Tibial nerve (tissue), 4 donors: ENCODE data around the gene GDI2. TPM values are rescaled to one million over a fixed set of nuclear protein-coding genes. Genes with fewer than 3 reads are reported as not detected.

Experiments
- DNase-seq, 2 donors: peaks; one replicate each; pipeline ENCODE4 v3.0.0-alpha.2; 2019; ENCODE audit warnings: low spot score in 2 of 2
- H3K27ac ChIP-seq, 4 donors: fragments of 200-600 bp; sonication (generic) in 3 of 4; one replicate each; pipeline ENCODE4 v1.5.1; 2017 to 2019; ENCODE audit warnings: mild to moderate bottlenecking in 1 of 4
- H3K27me3 ChIP-seq, 2 donors: fragments of 200-600 bp; sonication (generic) in 1 of 2; one replicate each; pipeline versions ENCODE4 v1.5.1 to v1.6.0; 2017 to 2019
- H3K36me3 ChIP-seq, 3 donors: fragments of 200-600 bp; sonication (generic); one replicate each; pipeline ENCODE4 v1.5.1; 2018 to 2019
- H3K4me1 ChIP-seq, 4 donors: fragments of 200-600 bp; sonication (generic) in 3 of 4; one replicate each; pipeline ENCODE4 v1.5.1; 2017 to 2019
- H3K4me3 ChIP-seq, 4 donors: fragments of 200-600 bp; sonication (generic) in 3 of 4; one replicate each; pipeline ENCODE4 v1.5.1; 2017 to 2019; ENCODE audit warnings: mild to moderate bottlenecking in 1 of 4, moderate library complexity in 1 of 4
- H3K9me3 ChIP-seq, 4 donors: fragments of 200-600 bp; sonication (generic) in 3 of 4; one replicate each; pipeline ENCODE4 v1.5.1; 2017 to 2019
- CTCF ChIP-seq, 5 experiments: fragments of 200-600 bp in 3 of 5; fragments of 450-650 bp in 2 of 5; sonication (generic) in 3 of 5; IDR thresholded peaks; one replicate each; pipeline ENCODE4 v1.5.1; 2016 to 2019; ENCODE audit warnings: antibody characterized with exemption in 5 of 5, mild to moderate bottlenecking in 3 of 5, moderate library complexity in 2 of 5
- EP300 ChIP-seq, 2 donors: sonication (generic); formaldehyde crosslinking; IDR thresholded peaks; one replicate each; pipeline ENCODE4 v1.6.1; 2017; ENCODE audit warnings: antibody characterized with exemption in 2 of 2, mild to moderate bottlenecking in 1 of 2
- POLR2A ChIP-seq, 2 donors: fragments of 450-650 bp; IDR thresholded peaks; one replicate each; pipeline ENCODE4 v1.6.1; 2017; ENCODE audit warnings: antibody characterized with exemption in 2 of 2, mild to moderate bottlenecking in 2 of 2, moderate library complexity in 2 of 2
- WGBS, 2 donors: methylation state at CpG; one replicate each; pipeline ENCODE4 v1.1.5; 2018; 5-methylcytosine and 5-hydroxymethylcytosine counted together
- total RNA-seq, 4 donors: library from RNA; depleted of rRNA; stranded (reverse); fragments of >200 nt; gene quantifications; one replicate each; pipeline ENCODE4 v1.1.0, GENCODE V29; 2016

Gene GDI2
- total RNA-seq, 4 donors from 2014 or later: 175 to 225 (median 199) TPM

- Histone ChIP-seq H3K9me3 (no peaks in the 10 kb centered on the region), H3K27me3 (no peaks in the 10 kb centered on the region), H3K36me3 (peaks cover 0 to 59% (median 0%) of the 10 kb centered on the region in 3 donors), H3K27ac (no peak overlapping the region), H3K4me3 (no peak overlapping the region), H3K4me1 (no peaks in the 10 kb centered on the region)
- WGBS, 2 donors: 83 to 91% methylated on average over 6 of the region's 6 CpGs
- no peak for DNase-seq
- TF ChIP-seq EP300 (IDR thresholded peaks at IDR 0.05) (no peak), CTCF (IDR thresholded peaks at IDR 0.05) (no peak)
Observed at GRCh38 chr10:5742116-5742515, 71.1 kb downstream of the GDI2 start.

- no peak overlapping the region for H3K27ac ChIP-seq
- no peaks in the 10 kb centered on the region for H3K4me1 ChIP-seq
- no peak for DNase-seq
- no peaks in the 10 kb centered on the region for H3K9me3 ChIP-seq
- H3K36me3 ChIP-seq: peaks cover 0 to 56% (median 0%) of the 10 kb centered on the region in 3 donors
- no peaks in the 10 kb centered on the region for H3K27me3 ChIP-seq
- no peak for TF ChIP-seq POLR2A (IDR thresholded peaks at IDR 0.05)
- no peak for TF ChIP-seq EP300 (IDR thresholded peaks at IDR 0.05)
- TF ChIP-seq CTCF (IDR thresholded peaks at IDR 0.05): no peak
- 71 to 85% methylated on average over 1 of the region's 1 CpG for WGBS, 2 donors
- H3K4me3 ChIP-seq: no peak overlapping the region
Observed at GRCh38 chr10:5741276-5741675, 72.0 kb downstream of the GDI2 start.

GRCh38 chr10:5738427-5738826, 74.8 kb downstream of the GDI2 start:
- H3K27ac ChIP-seq: no peak overlapping the region
- no peaks in the 10 kb centered on the region for H3K9me3 ChIP-seq
- WGBS, 2 donors: 69 to 77% methylated on average over 2 of the region's 2 CpGs
- no peaks in the 10 kb centered on the region for H3K27me3 ChIP-seq
- no peaks in the 10 kb centered on the region for H3K4me1 ChIP-seq
- no peak for TF ChIP-seq CTCF (IDR thresholded peaks at IDR 0.05)
- TF ChIP-seq EP300 (IDR thresholded peaks at IDR 0.05): no peak
- TF ChIP-seq POLR2A (IDR thresholded peaks at IDR 0.05): no peak
- H3K4me3 ChIP-seq: no peak overlapping the region
- DNase-seq: no peak
- peaks cover 0 to 45% (median 0%) of the 10 kb centered on the region in 3 donors for H3K36me3 ChIP-seq

- 63 to 72% methylated on average over 5 of the region's 5 CpGs for WGBS, 2 donors
- DNase-seq: no peak
- Histone ChIP-seq H3K27me3 (no peaks in the 10 kb centered on the region), H3K36me3 (peaks cover 0 to 42% (median 0%) of the 10 kb centered on the region in 3 donors), H3K4me1 (no peaks in the 10 kb centered on the region), H3K27ac (no peak overlapping the region), H3K4me3 (no peak overlapping the region), H3K9me3 (no peaks in the 10 kb centered on the region)
- no peak for TF ChIP-seq POLR2A (IDR thresholded peaks at IDR 0.05)
- TF ChIP-seq CTCF (IDR thresholded peaks at IDR 0.05): no peak
- no peak for TF ChIP-seq EP300 (IDR thresholded peaks at IDR 0.05)
Observed at GRCh38 chr10:5737352-5737751, 75.9 kb downstream of the GDI2 start.

- TF ChIP-seq CTCF (IDR thresholded peaks at IDR 0.05): no peak
- no peak for TF ChIP-seq POLR2A (IDR thresholded peaks at IDR 0.05)
- TF ChIP-seq EP300 (IDR thresholded peaks at IDR 0.05): no peak
- DNase-seq: no peak
- 70 to 85% methylated on average over 1 of the region's 1 CpG for WGBS, 2 donors
- Histone ChIP-seq H3K9me3 (no peaks in the 10 kb centered on the region), H3K27me3 (no peaks in the 10 kb centered on the region), H3K4me1 (no peaks in the 10 kb centered on the region), H3K4me3 (no peak overlapping the region), H3K36me3 (peaks cover 0 to 46% (median 0%) of the 10 kb centered on the region in 3 donors), H3K27ac (no peak overlapping the region)
Observed at GRCh38 chr10:5736591-5736990, 76.6 kb downstream of the GDI2 start.
